ENCODE data around the gene TROAP. TPM values are rescaled to one million over a fixed set of nuclear protein-coding genes. Genes with fewer than 3 reads are reported as not detected.

TROAP gene
- total and polyA plus RNA-seq, 2 experiments from 2014 or later, result 46.4 to 47.5 TPM

GRCh38 chr12:49348781-49349180 lies 25.7 kb downstream of the TROAP start:
- Histone ChIP-seq H3K4me2 (no peak overlapping the region), H3K36me3 (ENCODE audit: insufficient read depth) (no peaks in the 10 kb centered on the region), H3K4me1 (ENCODE audit: insufficient read depth) (peaks cover 9% of the 10 kb centered on the region; the same call in 1 of the 2 replicates), H3F3A (replicated peaks; ENCODE audit: low read depth) (peaks cover 10% of the 10 kb centered on the region; the same call in 1 of the 2 replicates), H3K27ac (ENCODE audit: low read depth) (no peak overlapping the region), H3K27me3 (ENCODE audit: insufficient read depth) (peaks cover 88% of the 10 kb centered on the region), H2AFZ (no peak overlapping the region), H3K79me2 (replicated peaks; ENCODE audit: insufficient read depth) (no peaks in the 10 kb centered on the region), H4K20me1 (replicated peaks; ENCODE audit: insufficient read depth) (peaks cover 12% of the 10 kb centered on the region), H3K4me3 (no peak overlapping the region), H3K9me2 (ENCODE audit: insufficient read depth) (no peaks in the 10 kb centered on the region)
- H3K27ac Mint-ChIP-seq, result no peak overlapping the region
- no peak for TF ChIP-seq CTCF (conservative IDR thresholded peaks at IDR 0.05; ENCODE audit: low read depth in 2 of 2)
- no peak for TF ChIP-seq ZNF462 (CRISPR knock-in tag; IDR thresholded peaks at IDR 0.05)
- TF ChIP-seq JUNB (IDR thresholded peaks at IDR 0.05; ENCODE audit: unreplicated experiment), result no peak
- no peak for TF ChIP-seq POLR2AphosphoS5 (IDR thresholded peaks at IDR 0.05; ENCODE audit: low read depth)
- TF ChIP-seq ZNF331 (CRISPR knock-in tag; IDR thresholded peaks at IDR 0.05; ENCODE audit: low read depth), result no peak
- TF ChIP-seq CREB1 (CRISPR knock-in tag; IDR thresholded peaks at IDR 0.05; ENCODE audit: low read depth), result no peak
- no peak for TF ChIP-seq STAT1 (IDR thresholded peaks at IDR 0.05; ENCODE audit: unreplicated experiment)
- TF ChIP-seq EZH2 (IDR thresholded peaks at IDR 0.05; ENCODE audit: low read depth, unreplicated experiment), result no peak
- TF ChIP-seq REST (IDR thresholded peaks at IDR 0.05; ENCODE audit: unreplicated experiment), result no peak
- TF ChIP-seq NANOG (IDR thresholded peaks at IDR 0.05; ENCODE audit: borderline replicate concordance), result no peak
- TF ChIP-seq ZNF114 (CRISPR knock-in tag; IDR thresholded peaks at IDR 0.05), result no peak
- TF ChIP-seq ETS1 (IDR thresholded peaks at IDR 0.05), result no peak
- TF ChIP-seq EZH2phosphoT487 (IDR thresholded peaks at IDR 0.05; ENCODE audit: unreplicated experiment), result no peak
- ATAC-seq (no peak), DNase-seq (ENCODE audit: low spot score) (no peak)
- peaks cover 19% of the 10 kb centered on the region for H3K4me1 Mint-ChIP-seq
- H3K36me3 Mint-ChIP-seq (ENCODE audit: low read depth), result no peaks in the 10 kb centered on the region
- peaks cover 3% of the 10 kb centered on the region; the same call in 2 of the 3 replicates for H3K9me3 Mint-ChIP-seq
- H3K27me3 Mint-ChIP-seq (ENCODE audit: insufficient read depth, low read depth, poor library complexity), result peaks cover 64% of the 10 kb centered on the region
- no peak overlapping the region for H3K4me3 Mint-ChIP-seq
